Pancreas (tissue), 10 donors: ENCODE measurements around the gene KRTAP5-2. TPM values are rescaled to one million over a fixed set of nuclear protein-coding genes. Genes with fewer than 3 reads are reported as not detected.
A peak's percentile ranks its signal among the peaks of the same experiment; 100 is the strongest.

ENCODE experiments used
- ATAC-seq, 4 donors: fragments of 200-7000 bp; cut with Tn5 transposase; one replicate each; pipeline versions ENCODE4 v1.8.0 to v1.9.1; 2020; ENCODE audit warnings: mild to moderate bottlenecking in 4 of 4, moderate library complexity in 4 of 4
- DNase-seq, 6 donors: peaks; one replicate each; pipeline ENCODE4 v3.0.0-alpha.2; 2020
- FAIRE-seq: peaks from 2 replicates; lab custom pipeline; 2012; peaks lifted over from hg19 to GRCh38; lab: Jason Lieb, UNC
- H3K27ac ChIP-seq, 4 donors: fragments of 200-600 bp; sonication (generic); 1 replicate in 3 of 4; 2 replicates in 1 of 4; pipeline versions ENCODE4 v1.5.0 to v1.8.0; 2020
- H3K27me3 ChIP-seq, 4 donors: fragments of 200-600 bp; one replicate each; pipeline ENCODE4 v1.8.0; 2021
- H3K36me3 ChIP-seq, 3 donors: fragments of 200-600 bp; sonication (generic) in 1 of 3; one replicate each; pipeline versions ENCODE4 v1.5.0 to v1.8.0; 2020 to 2021
- H3K4me1 ChIP-seq, 3 donors: fragments of 200-600 bp; one replicate each; pipeline ENCODE4 v1.8.0; 2021
- H3K4me3 ChIP-seq, 4 donors: fragments of 200-600 bp; sonication (generic) in 2 of 4; one replicate each; pipeline versions ENCODE4 v1.5.0 to v1.8.0; 2020 to 2021
- H3K9me3 ChIP-seq, 4 donors: fragments of 200-600 bp; one replicate each; pipeline ENCODE4 v1.8.0; 2021
- CTCF ChIP-seq, 4 donors: fragments of 200-600 bp; sonication (generic) in 3 of 4; IDR thresholded peaks; one replicate each; pipeline versions ENCODE4 v1.5.0 to v1.8.0; 2021; ENCODE audit warnings: antibody characterized with exemption in 4 of 4
- WGBS, 2 donors: extraction: QIAGEN DNeasy Blood & Tissue Kit; methylation state at CpG; one replicate each; pipeline ENCODE4 v1.1.7; 2013; 5-methylcytosine and 5-hydroxymethylcytosine counted together
- intact Hi-C, 3 donors: fragments of 100-400 bp; cut with DNase I; formaldehyde crosslinking; loops; one replicate each; pipeline versions ENCODE4 v1.11.1 to v1.14.2; 2022
- polyA plus RNA-seq, 2 donors: library from polyadenylated mRNA; stranded (reverse); fragments of 200-250 nt; gene quantifications; one replicate each; pipeline ENCODE4 v1.2.3, GENCODE V29; 2013
- total RNA-seq, 6 donors: library from RNA; stranded (reverse); fragmentation: NEBNext Ultra II Directional in 4 of 6; extraction: Animal tissue kit (Norgen Biotek cat#: 25700) in 4 of 6; gene quantifications; one replicate each; pipeline versions ENCODE4 v1.2.1 to v1.2.4, GENCODE V29; 2021 to 2023
- donor health status: healthy with polysubstance abuse.
- donor health status: DM: no; HTN: no; CAD: no; lungs with moderate emphysema.
- donor health status: DM: no; HTN: no; CAD: no.
- donor health status: control.
- donor health status: control.
- donor health status: Bipolar disorder and iron deficiency.
- donor health status: DM: yes; HTN: yes; CAD: no.
- donor health status: DM: no; HTN: no; CAD: no.
- donor health status: DM: no; HTN: no; CAD: no.
- donor health status: DM: yes; HTN: yes; CAD: no.

The KRTAP5-2 gene
- total and polyA plus RNA-seq, 8 donors: 0.15 TPM; not detected in 7

GRCh38 chr11:1573077-1573902 is 24.8 kb downstream of the KRTAP5-2 start:
- TF ChIP-seq CTCF (IDR thresholded peaks at IDR 0.05): no peak
- Histone ChIP-seq H3K27me3 (no peaks in the 10 kb centered on the region), H3K27ac (peak overlapping the region; percentile 85 to 95 (median 91)), H3K36me3 (no peaks in the 10 kb centered on the region), H3K4me3 (peak overlapping the region; percentile 40 to 74 (median 62)), H3K4me1 (peaks cover 0 to 10% (median 0%) of the 10 kb centered on the region in 3 donors), H3K9me3 (no peaks in the 10 kb centered on the region)
- FAIRE-seq (no peak), DNase-seq (peak in 5 of 6 donors; percentile 66 to 89 (median 75)), ATAC-seq (peak; percentile 41 to 56 (median 46))
- intact Hi-C loops: no loop called here
- WGBS, 2 donors: 2 to 6% methylated on average over 29 to 36 of the region's 37 CpGs

- peak; percentile 44 to 69 (median 62) for ATAC-seq
- intact Hi-C loops: no loop called here
- WGBS, 2 donors: 1 to 2% methylated on average over 71 to 124 of the region's 124 CpGs
- no peak for FAIRE-seq
- no peaks in the 10 kb centered on the region for H3K9me3 ChIP-seq
- H3K36me3 ChIP-seq: no peaks in the 10 kb centered on the region
- TF ChIP-seq CTCF (IDR thresholded peaks at IDR 0.05): no peak
- H3K4me1 ChIP-seq: peaks cover 0 to 10% (median 0%) of the 10 kb centered on the region in 3 donors
- DNase-seq: peak; percentile 91 to 99 (median 96)
- H3K27me3 ChIP-seq: no peaks in the 10 kb centered on the region
- peak within 1 kb of the TSS; percentile 40 to 74 (median 62) for H3K4me3 ChIP-seq
- peak within 1 kb of the TSS; percentile 85 to 95 (median 91) for H3K27ac ChIP-seq
Measured at GRCh38 chr11:1572197-1573076, 25.7 kb downstream of the KRTAP5-2 start, which contains the start of gene DUSP8. Gene DUSP8 (minus strand): TSS chr11:1572271. CDS start chr11:1565826, 6,445 bp downstream.

GRCh38 chr11:1571760-1572196 is 26.3 kb downstream of the KRTAP5-2 start:
- peak overlapping the region in 2 of 4 donors; percentile 46 to 66 for H3K27ac ChIP-seq
- WGBS, 2 donors: 0 to 1% methylated on average over 1 to 91 of the region's 91 CpGs
- TF ChIP-seq CTCF (IDR thresholded peaks at IDR 0.05): no peak
- DNase-seq (peak in 1 of 6 donors; percentile 73), FAIRE-seq (no peak), ATAC-seq (no peak)
- no peaks in the 10 kb centered on the region for H3K27me3 ChIP-seq
- H3K4me3 ChIP-seq: peak overlapping the region in 3 of 4 donors; percentile 44 to 70 (median 58)
- peaks cover 0 to 10% (median 0%) of the 10 kb centered on the region in 3 donors for H3K4me1 ChIP-seq
- H3K36me3 ChIP-seq: no peaks in the 10 kb centered on the region
- intact Hi-C loops: no loop called here
- H3K9me3 ChIP-seq: no peaks in the 10 kb centered on the region

GRCh38 chr11:1570896-1571759 is 27.0 kb downstream of the KRTAP5-2 start:
- H3K4me1 ChIP-seq: peaks cover 0 to 10% (median 0%) of the 10 kb centered on the region in 3 donors
- no peaks in the 10 kb centered on the region for H3K27me3 ChIP-seq
- peak overlapping the region; percentile 28 to 70 (median 51) for H3K4me3 ChIP-seq
- peak in 2 of 4 donors; percentile 2 to 3 for ATAC-seq
- TF ChIP-seq CTCF (IDR thresholded peaks at IDR 0.05): no peak
- no peaks in the 10 kb centered on the region for H3K9me3 ChIP-seq
- intact Hi-C loops: no loop called here
- WGBS, 2 donors: 9 to 28% methylated on average over 21 to 58 of the region's 58 CpGs
- peak; percentile 44 to 88 (median 67) for DNase-seq
- no peaks in the 10 kb centered on the region for H3K36me3 ChIP-seq
- no peak for FAIRE-seq
- H3K27ac ChIP-seq: peak overlapping the region; percentile 46 to 66 (median 50)
